Liver (tissue), 3 donors: ENCODE results near the gene PHGDH.

Experiments
- HNF4A ChIP-seq, 2 donors: conservative IDR thresholded peaks; 2 replicates each; pipeline ENCODE4 v1.6.1; 2016; ENCODE audit warnings: antibody characterized with exemption in 2 of 2, mild to moderate bottlenecking in 2 of 2
- TF ChIP-seq, protein P1 (sequence below): IDR thresholded peaks from 2 replicates; pipeline ENCODE4 v1.6.1; 2016; ENCODE audit warnings: antibody characterized with exemption, mild to moderate bottlenecking
- TF ChIP-seq, protein P2 (sequence below): fragments of 150-350 bp; IDR thresholded peaks from 2 replicates; pipeline ENCODE4 v1.5.1; 2017; ENCODE audit warnings: improper control_type of control experiment, low read depth, low read length; ENCODE audit not compliant: missing input control
- TF ChIP-seq, protein P3 (sequence below): IDR thresholded peaks from 2 replicates; pipeline ENCODE4 v1.6.1; 2016; ENCODE audit warnings: antibody characterized with exemption
- donor health status: healthy.
- donor health status: healthy.

DNA sequence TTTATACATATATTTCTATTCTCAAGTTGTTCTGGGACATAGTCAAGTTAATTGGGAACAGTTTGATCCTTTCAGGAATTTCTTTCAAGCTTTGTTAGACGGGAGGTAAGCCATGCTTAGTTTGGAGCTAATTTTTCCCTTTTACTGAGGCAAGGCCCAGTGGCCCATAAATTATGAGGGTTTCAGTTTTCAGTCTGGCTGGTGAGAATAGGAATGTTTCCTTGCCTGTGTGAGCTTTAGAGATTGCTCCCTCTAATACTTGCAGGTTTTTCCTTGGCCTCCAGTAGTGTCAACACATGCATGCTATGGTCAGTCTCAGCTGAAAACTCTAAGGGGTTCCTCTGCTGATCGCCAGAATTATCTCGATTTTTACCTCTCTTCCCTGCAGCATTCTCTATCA, 14.1 kb upstream of the PHGDH start:
- TF ChIP-seq, protein P1, sequence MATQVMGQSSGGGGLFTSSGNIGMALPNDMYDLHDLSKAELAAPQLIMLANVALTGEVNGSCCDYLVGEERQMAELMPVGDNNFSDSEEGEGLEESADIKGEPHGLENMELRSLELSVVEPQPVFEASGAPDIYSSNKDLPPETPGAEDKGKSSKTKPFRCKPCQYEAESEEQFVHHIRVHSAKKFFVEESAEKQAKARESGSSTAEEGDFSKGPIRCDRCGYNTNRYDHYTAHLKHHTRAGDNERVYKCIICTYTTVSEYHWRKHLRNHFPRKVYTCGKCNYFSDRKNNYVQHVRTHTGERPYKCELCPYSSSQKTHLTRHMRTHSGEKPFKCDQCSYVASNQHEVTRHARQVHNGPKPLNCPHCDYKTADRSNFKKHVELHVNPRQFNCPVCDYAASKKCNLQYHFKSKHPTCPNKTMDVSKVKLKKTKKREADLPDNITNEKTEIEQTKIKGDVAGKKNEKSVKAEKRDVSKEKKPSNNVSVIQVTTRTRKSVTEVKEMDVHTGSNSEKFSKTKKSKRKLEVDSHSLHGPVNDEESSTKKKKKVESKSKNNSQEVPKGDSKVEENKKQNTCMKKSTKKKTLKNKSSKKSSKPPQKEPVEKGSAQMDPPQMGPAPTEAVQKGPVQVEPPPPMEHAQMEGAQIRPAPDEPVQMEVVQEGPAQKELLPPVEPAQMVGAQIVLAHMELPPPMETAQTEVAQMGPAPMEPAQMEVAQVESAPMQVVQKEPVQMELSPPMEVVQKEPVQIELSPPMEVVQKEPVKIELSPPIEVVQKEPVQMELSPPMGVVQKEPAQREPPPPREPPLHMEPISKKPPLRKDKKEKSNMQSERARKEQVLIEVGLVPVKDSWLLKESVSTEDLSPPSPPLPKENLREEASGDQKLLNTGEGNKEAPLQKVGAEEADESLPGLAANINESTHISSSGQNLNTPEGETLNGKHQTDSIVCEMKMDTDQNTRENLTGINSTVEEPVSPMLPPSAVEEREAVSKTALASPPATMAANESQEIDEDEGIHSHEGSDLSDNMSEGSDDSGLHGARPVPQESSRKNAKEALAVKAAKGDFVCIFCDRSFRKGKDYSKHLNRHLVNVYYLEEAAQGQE, result no peak
- TF ChIP-seq, protein P2, sequence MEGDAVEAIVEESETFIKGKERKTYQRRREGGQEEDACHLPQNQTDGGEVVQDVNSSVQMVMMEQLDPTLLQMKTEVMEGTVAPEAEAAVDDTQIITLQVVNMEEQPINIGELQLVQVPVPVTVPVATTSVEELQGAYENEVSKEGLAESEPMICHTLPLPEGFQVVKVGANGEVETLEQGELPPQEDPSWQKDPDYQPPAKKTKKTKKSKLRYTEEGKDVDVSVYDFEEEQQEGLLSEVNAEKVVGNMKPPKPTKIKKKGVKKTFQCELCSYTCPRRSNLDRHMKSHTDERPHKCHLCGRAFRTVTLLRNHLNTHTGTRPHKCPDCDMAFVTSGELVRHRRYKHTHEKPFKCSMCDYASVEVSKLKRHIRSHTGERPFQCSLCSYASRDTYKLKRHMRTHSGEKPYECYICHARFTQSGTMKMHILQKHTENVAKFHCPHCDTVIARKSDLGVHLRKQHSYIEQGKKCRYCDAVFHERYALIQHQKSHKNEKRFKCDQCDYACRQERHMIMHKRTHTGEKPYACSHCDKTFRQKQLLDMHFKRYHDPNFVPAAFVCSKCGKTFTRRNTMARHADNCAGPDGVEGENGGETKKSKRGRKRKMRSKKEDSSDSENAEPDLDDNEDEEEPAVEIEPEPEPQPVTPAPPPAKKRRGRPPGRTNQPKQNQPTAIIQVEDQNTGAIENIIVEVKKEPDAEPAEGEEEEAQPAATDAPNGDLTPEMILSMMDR, result no peak
- TF ChIP-seq HNF4A (conservative IDR thresholded peaks at IDR 0.05), result no peak
- TF ChIP-seq, protein P3, sequence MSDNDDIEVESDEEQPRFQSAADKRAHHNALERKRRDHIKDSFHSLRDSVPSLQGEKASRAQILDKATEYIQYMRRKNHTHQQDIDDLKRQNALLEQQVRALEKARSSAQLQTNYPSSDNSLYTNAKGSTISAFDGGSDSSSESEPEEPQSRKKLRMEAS, result no peak
